Stimulated activated CD4-positive, alpha-beta T cell treated with anti-CD3 and anti-CD28 coated beads, Interleukin-1b, Interleukin-23, amount 100 ng/mL, for 48 hours (primary cell): ENCODE data around the gene STARD8.
A peak's percentile ranks its signal among the peaks of the same experiment; 100 is the strongest.
"Not testable (repeated sequence)": the region's sequence is repeated elsewhere in the genome, so short reads cannot be mapped to it uniquely, and the experiment has no call there.

ENCODE experiments used
- DNase-seq: peaks from one replicate; pipeline ENCODE4 v3.0.0-alpha.2; 2020

The STARD8 gene

GRCh38 chrX:68660746-68661145 is 13.3 kb downstream of the STARD8 start:
- DNase-seq, result no peak

DNA sequence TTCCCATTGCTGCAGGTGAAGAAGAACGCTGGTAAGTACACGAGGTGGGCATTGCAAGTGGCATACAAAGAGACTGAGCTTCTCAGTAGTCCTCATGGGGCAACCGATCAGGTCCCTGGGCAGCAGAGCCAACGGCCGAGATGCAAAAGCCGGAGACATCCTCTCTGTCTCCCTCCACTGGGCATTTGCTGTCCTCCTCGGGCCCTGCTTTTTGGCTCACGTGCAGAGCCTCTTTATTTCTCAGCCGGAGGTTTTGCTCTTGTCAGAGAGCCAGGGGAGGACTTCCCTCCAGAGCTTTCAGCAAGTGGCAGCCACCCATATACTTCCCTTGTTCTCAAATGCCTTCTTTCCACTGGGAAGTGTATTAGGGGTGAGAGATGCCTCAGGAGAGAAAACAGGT is 18.0 kb downstream of the STARD8 start:
- DNase-seq, result no peak

DNA sequence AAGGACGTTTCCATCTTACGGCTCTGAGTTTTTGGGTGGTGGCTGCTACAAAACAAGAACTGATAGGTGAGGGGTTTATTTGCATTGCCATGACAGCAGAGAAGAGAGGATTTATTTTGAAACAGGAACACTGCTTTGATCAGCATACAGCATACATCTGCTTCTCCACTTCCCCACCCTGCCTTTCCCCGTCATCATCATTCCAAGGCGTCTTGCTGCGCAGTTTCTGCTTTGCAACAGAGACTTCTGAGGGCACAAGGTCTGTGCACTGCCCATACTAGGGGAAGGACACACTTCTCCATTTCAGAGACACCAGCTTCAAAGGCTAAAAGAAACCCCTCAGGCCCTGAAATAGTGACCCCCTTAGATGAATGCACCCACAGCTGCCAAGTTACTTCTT is 19.1 kb downstream of the STARD8 start:
- DNase-seq, result no peak

DNA sequence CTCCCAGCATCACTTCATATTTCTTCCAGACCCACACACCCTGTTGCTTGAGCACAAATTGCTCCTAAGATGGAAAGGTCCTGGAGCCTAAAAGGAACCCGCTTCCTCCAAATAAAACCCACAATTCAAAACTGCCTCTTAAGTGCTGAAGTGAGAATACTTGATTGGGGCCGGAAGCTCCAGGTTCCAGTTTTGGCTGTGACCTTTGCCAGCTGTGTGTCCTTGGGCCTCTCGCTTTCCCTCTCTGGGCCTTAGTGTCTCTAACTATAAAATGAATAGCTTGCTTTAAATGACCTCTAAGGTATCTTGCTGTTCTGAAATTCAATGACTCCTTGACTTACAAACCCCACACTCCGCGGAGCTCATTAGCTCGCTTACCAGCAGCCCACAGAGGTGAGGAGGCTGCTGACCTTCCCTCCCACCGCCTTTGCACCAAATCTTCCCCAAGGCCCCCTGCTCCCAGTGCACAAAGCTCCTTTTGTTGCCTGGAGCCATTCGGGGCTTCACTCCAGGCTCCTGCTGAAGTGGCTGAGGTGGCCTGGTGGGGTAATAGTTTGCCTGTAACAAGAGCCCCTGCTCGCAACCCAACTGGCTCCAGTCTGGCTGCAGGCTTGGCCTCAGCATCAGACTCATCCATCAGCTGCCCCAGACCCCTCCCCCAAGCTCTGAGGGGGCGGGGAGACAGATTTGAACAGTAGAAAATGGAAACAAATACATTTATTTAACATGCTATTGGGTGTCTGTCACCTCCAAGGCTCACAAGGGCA is 21.8 kb downstream of the STARD8 start:
- DNase-seq, result no peak

- no peak for DNase-seq
Observed at GRCh38 chrX:68669871-68670270, 22.4 kb downstream of the STARD8 start.

DNA sequence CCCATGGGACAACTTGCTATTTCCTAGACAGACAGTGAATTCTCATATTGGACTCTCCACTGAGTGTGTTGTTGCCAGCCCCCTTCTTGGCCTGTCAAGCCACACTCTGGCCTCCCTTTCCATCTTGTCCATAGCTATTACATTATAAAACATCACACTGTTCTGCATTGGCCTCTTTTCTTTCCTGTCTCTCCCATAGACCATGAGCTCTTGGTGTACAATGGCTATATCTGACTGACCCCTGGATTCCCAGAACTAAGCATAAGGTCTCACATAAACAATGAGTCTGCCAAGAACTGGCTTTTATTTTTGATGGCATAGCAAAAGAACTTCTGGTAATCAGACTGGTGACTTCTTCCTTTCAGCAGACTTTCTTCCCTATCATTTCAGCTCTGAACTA is 23.8 kb downstream of the STARD8 start:
- DNase-seq, result no peak

DNA sequence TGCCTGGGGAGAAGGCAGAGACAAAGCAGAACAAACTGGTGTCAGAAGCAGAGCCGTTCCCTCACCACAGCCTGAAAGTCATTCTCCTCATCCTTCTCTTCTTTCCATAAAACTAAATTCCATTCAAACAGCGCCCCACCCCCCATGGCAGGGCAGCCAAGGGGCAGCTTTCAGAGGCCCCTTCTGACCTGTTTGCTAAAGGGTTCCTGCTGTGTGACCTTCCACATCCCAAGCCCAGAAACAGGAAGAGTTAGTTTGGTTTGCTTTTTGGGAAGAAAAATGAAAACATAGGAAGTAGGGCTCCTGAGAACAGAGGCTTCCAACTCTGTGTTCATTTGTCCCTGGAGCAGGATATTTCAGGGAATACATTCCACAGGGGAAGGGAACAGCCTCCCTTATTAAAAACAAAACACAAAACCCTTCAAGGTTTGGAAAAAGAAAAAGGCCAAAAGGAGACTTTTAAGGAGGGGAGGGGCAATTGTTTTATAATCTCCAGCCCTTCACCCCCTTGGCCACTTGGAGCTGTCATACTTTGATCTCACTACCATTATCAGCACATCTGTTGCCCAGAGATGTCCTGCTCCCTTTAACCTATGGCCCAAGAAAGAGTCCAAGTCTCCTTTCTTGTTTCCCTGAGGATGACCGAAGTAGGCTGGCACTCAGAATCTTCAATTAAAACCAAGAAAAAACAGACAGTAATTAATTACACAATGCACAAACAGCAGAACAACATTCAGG is 25.3 kb downstream of the STARD8 start:
- DNase-seq, result no peak

GRCh38 chrX:68675571-68675970 is 28.1 kb downstream of the STARD8 start:
- no peak for DNase-seq

- no peak for DNase-seq
Observed at GRCh38 chrX:68676335-68676734, 28.9 kb downstream of the STARD8 start.

DNA sequence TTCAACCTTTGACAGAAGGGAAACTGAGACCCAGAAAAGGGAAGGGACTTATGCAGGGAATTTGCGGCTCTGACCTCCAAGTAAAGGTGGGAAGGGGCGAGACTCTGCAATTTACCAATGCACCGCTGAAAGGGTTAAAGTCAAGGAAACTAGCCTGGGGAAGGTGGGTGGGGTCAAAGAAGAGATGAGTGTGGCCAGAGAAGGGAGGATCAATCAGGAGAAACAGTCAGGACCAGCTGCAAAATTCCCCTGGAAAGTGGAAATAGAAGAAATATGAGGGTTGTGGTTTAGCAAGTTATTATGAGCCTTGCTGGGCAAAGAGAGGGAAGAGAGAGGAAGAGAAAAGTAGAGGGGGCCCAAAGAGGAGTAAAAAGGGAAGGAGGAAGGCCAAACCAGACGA is 30.5 kb downstream of the STARD8 start:
- no peak for DNase-seq

DNA sequence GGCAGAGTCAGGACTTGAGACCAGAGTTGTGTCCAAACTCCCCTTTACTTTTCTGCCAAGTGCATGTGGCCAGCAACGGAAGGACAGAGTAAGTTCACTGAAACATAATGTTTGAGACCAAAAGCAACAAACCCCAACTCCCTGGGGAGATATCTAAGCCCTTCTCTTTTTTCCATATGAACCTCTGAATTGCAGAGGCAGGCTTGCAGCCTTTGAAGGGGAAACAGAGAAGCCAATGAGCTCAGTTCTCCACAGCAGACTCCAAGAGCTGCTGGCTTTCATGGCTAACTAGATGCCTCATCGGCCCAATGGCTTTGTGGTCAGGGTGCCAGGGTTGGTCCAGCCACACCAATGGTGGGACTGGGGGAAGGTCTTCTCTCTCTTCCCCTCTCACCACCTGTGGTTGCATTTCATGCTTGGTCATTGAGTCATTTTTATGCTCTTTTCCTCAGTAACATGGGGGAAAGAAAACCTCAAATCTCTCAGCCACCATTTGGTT is 34.0 kb downstream of the STARD8 start:
- DNase-seq, result no peak

GRCh38 chrX:68682790-68683189 is 35.3 kb downstream of the STARD8 start:
- DNase-seq, result no peak

GRCh38 chrX:68683580-68683979 is 36.1 kb downstream of the STARD8 start:
- DNase-seq, result no peak

DNA sequence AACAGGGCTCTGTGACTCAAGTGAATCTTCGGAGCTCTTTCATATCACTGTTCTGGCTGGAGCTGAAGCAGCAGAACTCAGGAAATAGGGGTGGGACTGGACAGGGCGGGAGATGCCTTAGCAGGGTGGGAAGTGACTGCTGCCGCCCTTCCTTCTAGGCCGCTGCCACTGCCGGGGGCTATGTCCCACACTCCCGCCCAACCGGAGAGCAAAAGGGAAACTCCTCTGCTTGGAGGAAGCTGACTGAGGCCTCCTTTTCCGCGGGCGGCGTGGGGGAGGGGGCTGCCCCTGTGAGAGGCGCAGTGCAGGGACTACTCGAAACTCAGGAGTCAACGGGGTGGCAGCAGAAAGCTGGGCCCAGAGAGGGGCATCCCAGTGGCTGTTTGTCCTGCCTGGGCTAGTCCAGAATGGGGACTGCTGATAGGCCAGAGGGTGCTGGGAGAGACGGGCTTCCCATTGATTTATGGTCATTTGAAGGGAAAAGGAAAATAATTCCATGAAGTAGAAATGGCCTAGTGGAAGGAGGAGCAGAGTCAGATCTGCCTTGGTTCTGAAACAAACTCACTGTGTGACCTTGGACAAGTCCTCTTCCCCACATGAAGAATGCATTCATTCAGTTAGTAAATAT is 36.9 kb downstream of the STARD8 start:
- peak; percentile 5 for DNase-seq

- no peak for DNase-seq
Observed at GRCh38 chrX:68684919-68685304, 37.4 kb downstream of the STARD8 start.

GRCh38 chrX:68685685-68686084 is 38.2 kb downstream of the STARD8 start:
- no peak for DNase-seq

GRCh38 chrX:68686097-68686977 is 38.9 kb downstream of the STARD8 start:
- DNase-seq, result no peak

GRCh38 chrX:68688931-68689330 is 41.5 kb downstream of the STARD8 start:
- not testable (repeated sequence) for DNase-seq

DNA sequence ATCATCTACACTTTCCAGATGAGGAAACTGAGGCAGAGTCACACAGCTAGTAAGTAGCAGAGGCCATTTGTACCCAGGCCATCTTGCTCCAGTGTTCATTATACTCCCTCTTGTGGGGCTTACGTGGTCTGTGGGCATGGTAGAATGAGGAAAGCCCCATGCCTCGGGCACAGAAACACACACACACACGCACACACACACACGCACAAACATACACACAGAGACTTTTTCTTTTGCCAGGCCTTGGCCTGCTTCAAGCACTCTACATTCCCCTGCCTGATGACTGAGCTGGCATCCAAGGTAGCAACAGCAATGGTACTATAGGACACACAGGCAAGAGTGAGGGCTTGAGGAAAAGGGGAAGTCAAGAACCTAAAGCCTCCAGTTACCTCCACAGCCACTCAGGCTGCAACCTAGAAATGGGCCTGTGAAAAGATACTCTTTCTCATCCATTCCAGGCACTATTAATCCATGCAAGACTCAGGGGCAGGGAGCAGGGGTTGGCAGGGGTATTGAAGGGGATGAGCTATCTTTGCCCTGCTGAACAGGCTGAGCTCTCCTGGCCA is 43.6 kb downstream of the STARD8 start:
- no peak for DNase-seq

- DNase-seq, result no peak
Observed at GRCh38 chrX:68691921-68692320, 44.5 kb downstream of the STARD8 start.

DNA sequence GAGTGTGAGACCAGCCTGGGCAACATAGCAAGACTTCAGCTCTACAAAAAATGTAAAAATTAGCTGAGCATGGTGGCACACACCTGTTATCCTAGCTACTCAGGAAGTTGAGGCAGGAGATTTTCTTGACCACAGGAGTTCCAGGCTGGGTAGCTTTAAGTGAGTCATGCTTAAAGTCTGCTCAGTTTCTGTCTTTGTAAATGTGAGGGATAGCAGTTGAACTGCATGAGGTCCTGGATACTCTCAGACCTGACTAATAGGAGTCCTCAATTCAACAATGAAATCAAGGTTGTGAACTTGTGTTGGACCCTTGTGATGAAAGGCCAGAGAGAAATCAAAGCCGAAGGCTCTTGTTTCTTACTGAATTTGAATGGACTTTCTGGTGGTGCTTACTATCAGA is 45.2 kb downstream of the STARD8 start:
- no peak for DNase-seq
